Fibroblast of lung (primary cell): Measurements from ENCODE around the gene ADARB1. TPM values are rescaled to one million over a fixed set of nuclear protein-coding genes. Genes with fewer than 3 reads are reported as not detected.

Source experiments
- DNase-seq, 2 donors: peaks; one replicate each; pipeline versions ENCODE4 v3.0.0 to v3.0.0-alpha.2; 2010; ENCODE audit warnings: low read depth in 2 of 2
- H2AFZ ChIP-seq: 2 replicates; pipeline ENCODE4 v1.5.1; 2012; ENCODE audit warnings: low read length, control low read depth, inconsistent platforms
- H3K27ac ChIP-seq: 2 replicates; pipeline ENCODE4 v1.5.1; 2011; ENCODE audit warnings: low read length, control low read depth; ENCODE audit not compliant: insufficient read depth
- H3K27me3 ChIP-seq: 2 replicates; pipeline ENCODE4 v1.5.1; 2011; ENCODE audit warnings: mild to moderate bottlenecking, low read length; ENCODE audit not compliant: control insufficient read depth, insufficient read depth
- H3K36me3 ChIP-seq: 2 replicates; pipeline ENCODE4 v1.5.1; 2011; ENCODE audit warnings: low read length; ENCODE audit not compliant: control insufficient read depth, insufficient read depth
- H3K4me1 ChIP-seq: 2 replicates; pipeline ENCODE4 v1.5.1; 2011; ENCODE audit warnings: low read length; ENCODE audit not compliant: control insufficient read depth, insufficient read depth; ENCODE audit errors: extremely low read depth
- H3K4me2 ChIP-seq: 2 replicates; pipeline ENCODE4 v1.5.1; 2011; ENCODE audit warnings: low read length, control low read depth; ENCODE audit not compliant: insufficient read depth; ENCODE audit errors: extremely low read depth
- H3K4me3 ChIP-seq, 4 experiments: fragments of 200-600 bp in 1 of 4; sonication (generic) in 1 of 4; replicated peaks in 1 of 4; 2 replicates each; pipeline ENCODE4 v1.5.1; 2011 to 2016; ENCODE audit warnings: low read length in 4 of 4, low read depth in 3 of 4, mild to moderate bottlenecking in 3 of 4, control low read depth in 2 of 4, inconsistent platforms in 1 of 4, mixed read lengths in 1 of 4; ENCODE audit not compliant: insufficient read depth in 1 of 4; ENCODE audit errors: control extremely low read depth in 1 of 4
- H3K79me2 ChIP-seq: 2 replicates; pipeline ENCODE4 v1.5.1; 2012; ENCODE audit warnings: mild to moderate bottlenecking, low read length, inconsistent platforms; ENCODE audit not compliant: control insufficient read depth, insufficient read depth
- H3K9ac ChIP-seq: 2 replicates; pipeline ENCODE4 v1.5.1; 2011; ENCODE audit warnings: mild to moderate bottlenecking, low read length, control low read depth; ENCODE audit not compliant: insufficient read depth
- H3K9me3 ChIP-seq: 2 replicates; pipeline ENCODE4 v1.5.1; 2012; ENCODE audit warnings: low read depth, low read length; ENCODE audit not compliant: control insufficient read depth, insufficient read depth
- H4K20me1 ChIP-seq: 2 replicates; pipeline ENCODE4 v1.5.1; 2011; ENCODE audit warnings: low read length; ENCODE audit not compliant: control insufficient read depth, insufficient read depth; ENCODE audit errors: extremely low read depth
- CTCF ChIP-seq, 2 donors: IDR thresholded peaks in 1 of 2; conservative IDR thresholded peaks in 1 of 2; 1 replicate in 1 of 2; 2 replicates in 1 of 2; pipeline ENCODE4 v1.5.1; 2011 to 2012; ENCODE audit warnings: low read length in 2 of 2, control low read depth in 1 of 2, inconsistent platforms in 1 of 2, low read depth in 1 of 2, mild to moderate bottlenecking in 1 of 2
- EZH2 ChIP-seq: IDR thresholded peaks from 2 replicates; pipeline ENCODE4 v1.5.1; 2012; ENCODE audit warnings: low read length, control low read depth, mild to moderate bottlenecking; ENCODE audit errors: missing control alignments
- polyA plus RNA-seq, 2 donors: library from polyadenylated mRNA; depleted of rRNA in 1 of 2; stranded (reverse) in 1 of 2; unstranded in 1 of 2; fragments of >200 nt; gene quantifications; 2 replicates each; pipeline ENCODE4 v1.2.1, GENCODE V29; 2011 to 2012; ENCODE audit warnings: missing spikeins in 1 of 2
- total RNA-seq: library from RNA; depleted of rRNA; stranded (reverse); fragments of >200 nt; gene quantifications from 2 replicates; pipeline ENCODE4 v1.2.1, GENCODE V29; 2014

The ADARB1 gene
- total and polyA plus RNA-seq, 2 donors (not counting 1 experiment from before 2014, with no cell fraction given): 20.2 to 25.3 TPM

- no peak for DNase-seq
- Histone ChIP-seq H3K4me1 (no peaks in the 10 kb centered on the region), H3K9ac (no peak overlapping the region), H3K79me2 (peaks cover 16% of the 10 kb centered on the region), H3K27me3 (no peaks in the 10 kb centered on the region), H4K20me1 (no peaks in the 10 kb centered on the region), H3K27ac (no peak overlapping the region), H2AFZ (no peak overlapping the region), H3K9me3 (no peaks in the 10 kb centered on the region), H3K36me3 (peaks cover 15% of the 10 kb centered on the region), H3K4me2 (no peak overlapping the region), H3K4me3 (no peak overlapping the region)
- TF ChIP-seq EZH2 (no peak), CTCF (conservative IDR thresholded peaks at IDR 0.05 in 1 of 2, IDR thresholded peaks at IDR 0.05 in 1 of 2; ENCODE audit: low read depth in 1 of 2, low read length in 2 of 2) (peak in 1 of 2 donors; percentile 38)
Measured at GRCh38 chr21:45270306-45270821, 196.0 kb downstream of the ADARB1 start.

Other genes starting within 250 kb of the ADARB1 start
- gene PTTG1IP, start 200.9 kb upstream of the ADARB1 start, total RNA-seq: 159 and 240 TPM in 2 replicates
- 209 and 229 TPM in 2 replicates for gene PTTG1IP, start 200.9 kb upstream of the ADARB1 start, polyA plus RNA-seq
- gene ITGB2, start 153.7 kb upstream of the ADARB1 start, total RNA-seq: not detected in 2 replicates
- 0.05 TPM in 1 of 2 replicates, not detected in the other for gene ITGB2, start 153.7 kb upstream of the ADARB1 start, polyA plus RNA-seq
- 14.9 and 16.2 TPM in 2 replicates for gene SLX9, start 134.6 kb upstream of the ADARB1 start, total RNA-seq
- 9.7 and 12.2 TPM in 2 replicates for gene SLX9, start 134.6 kb upstream of the ADARB1 start, polyA plus RNA-seq
- 34.2 and 56.0 TPM in 2 replicates for gene POFUT2, start 213.3 kb downstream of the ADARB1 start, total RNA-seq
- gene POFUT2, start 213.3 kb downstream of the ADARB1 start, polyA plus RNA-seq: 39.3 and 60.3 TPM in 2 replicates